HepG2 (cell line): ENCODE results near the gene PAPOLB. TPM values are rescaled to one million over a fixed set of nuclear protein-coding genes. Genes with fewer than 3 reads are reported as not detected.

Experiments
- ATAC-seq: fragments of 200-7000 bp; cut with Tn5 transposase; 3 replicates; pipeline ENCODE4 v1.9.1; 2020; ENCODE audit warnings: mild to moderate bottlenecking, moderate library complexity
- BruUV-seq: library from RNA; stranded (reverse); fragments of 400-500 nt; replicated peaks from 2 replicates; lab custom pipeline; 2021; lab: Mats Ljungman, UMichigan
- CTCF ChIA-PET: fragments of 300-600 bp; formaldehyde crosslinking; extraction: SDS; loops from one replicate; lab custom pipeline; 2021; ENCODE audit warnings: low total read pairs, inconsistent platforms, low intra/inter-chr PET ratio; lab: Yijun Ruan, JAX
- POLR2A ChIA-PET: fragments of 350-600 bp; sonication (Branson Sonifier 250); formaldehyde crosslinking; loops from one replicate; lab custom pipeline; 2020; ENCODE audit warnings: antibody characterized with exemption, inconsistent platforms; lab: Yijun Ruan, JAX
- DNase-seq: peaks from one replicate; pipeline ENCODE4 v3.0.0-alpha.2; 2015; ENCODE audit warnings: low spot score
- FAIRE-seq: peaks from 3 replicates; lab custom pipeline; 2011; peaks lifted over from hg19 to GRCh38; lab: Jason Lieb, UNC
- H2AFZ ChIP-seq: one replicate; pipeline ENCODE4 v1.6.1; 2011; ENCODE audit warnings: low read length, inconsistent platforms
- H3K27ac ChIP-seq: fragments of 300-600 bp; 3 replicates; pipeline ENCODE4 v1.8.0; 2011; ENCODE audit warnings: mixed run types, mild to moderate bottlenecking, mixed read lengths, low read length, inconsistent platforms; ENCODE audit not compliant: insufficient read depth; ENCODE audit errors: extremely low read length
- H3K27me3 ChIP-seq, 2 experiments: fragments of 200-600 bp in 1 of 2; 2 replicates in 1 of 2; 3 replicates in 1 of 2; pipeline versions ENCODE4 v1.6.0 to v1.8.0; 2011; ENCODE audit warnings: low read length in 2 of 2, mild to moderate bottlenecking in 2 of 2, moderate library complexity in 2 of 2, inconsistent platforms in 1 of 2; ENCODE audit not compliant: insufficient read depth in 2 of 2, control insufficient read depth in 1 of 2
- H3K36me3 ChIP-seq, 2 experiments: fragments of 200-600 bp in 1 of 2; replicated peaks in 1 of 2; 2 replicates in 1 of 2; 3 replicates in 1 of 2; pipeline versions ENCODE4 v1.5.1 to v1.8.0; 2011; ENCODE audit warnings: low read length in 2 of 2, inconsistent platforms in 1 of 2; ENCODE audit not compliant: insufficient read depth in 2 of 2, control insufficient read depth in 1 of 2
- H3K4me1 ChIP-seq: 2 replicates; pipeline ENCODE4 v1.5.1; 2012; ENCODE audit warnings: low read length, inconsistent platforms; ENCODE audit not compliant: insufficient read depth
- H3K4me2 ChIP-seq: 2 replicates; pipeline ENCODE4 v1.6.0; 2011; ENCODE audit warnings: low read depth, low read length, inconsistent platforms
- H3K4me3 ChIP-seq, 3 experiments: fragments of 200-600 bp in 1 of 3; sonication (generic), shearing (Covaris generic) in 1 of 3; replicated peaks in 1 of 3; 2 replicates each; pipeline ENCODE4 v1.5.1; 2011 to 2016; ENCODE audit warnings: low read length in 3 of 3, inconsistent platforms in 2 of 3, low read depth in 2 of 3, mild to moderate bottlenecking in 2 of 3, control low read depth in 1 of 3, mixed read lengths in 1 of 3; ENCODE audit not compliant: insufficient read depth in 1 of 3
- H3K79me2 ChIP-seq: one replicate; pipeline ENCODE4 v1.6.1; 2011; ENCODE audit warnings: low read length, inconsistent platforms; ENCODE audit not compliant: insufficient read depth
- H3K9ac ChIP-seq: 2 replicates; pipeline ENCODE4 v1.6.0; 2011; ENCODE audit warnings: mild to moderate bottlenecking, low read depth, low read length, inconsistent platforms; ENCODE audit not compliant: insufficient read depth
- H3K9me3 ChIP-seq: 2 replicates; pipeline ENCODE4 v1.5.1; 2012; ENCODE audit warnings: mild to moderate bottlenecking, low read length
- H4K20me1 ChIP-seq: 2 replicates; pipeline ENCODE4 v1.6.0; 2011; ENCODE audit warnings: inconsistent platforms, mild to moderate bottlenecking, low read length, moderate library complexity; ENCODE audit not compliant: insufficient read depth
- CCDC6 ChIP-seq: sonication (generic); formaldehyde crosslinking; IDR thresholded peaks from 2 replicates; pipeline ENCODE4 v1.8.1; 2022; ENCODE audit warnings: mild to moderate bottlenecking, missing genetic modification reagents, moderate library complexity
- DZIP1 ChIP-seq: sonication (generic); formaldehyde crosslinking; IDR thresholded peaks from 2 replicates; pipeline ENCODE4 v1.5.0; 2020; ENCODE audit warnings: mild to moderate bottlenecking, missing genetic modification reagents
- MED8 ChIP-seq: sonication (generic); formaldehyde crosslinking; IDR thresholded peaks from 2 replicates; pipeline ENCODE4 v1.8.1; 2023; ENCODE audit warnings: mild to moderate bottlenecking, missing genetic modification reagents; ENCODE audit not compliant: insufficient replicate concordance
- PITX1 ChIP-seq: sonication (generic); formaldehyde crosslinking; IDR thresholded peaks from 2 replicates; pipeline ENCODE4 v1.5.1; 2020; ENCODE audit warnings: mild to moderate bottlenecking, missing genetic modification reagents
- SIN3A ChIP-seq: IDR thresholded peaks from 2 replicates; pipeline ENCODE4 v1.6.1; 2011; ENCODE audit warnings: low read depth, mild to moderate bottlenecking, control low read depth, low read length, borderline replicate concordance
- THYN1 ChIP-seq: sonication (generic); formaldehyde crosslinking; IDR thresholded peaks from 2 replicates; pipeline ENCODE4 v1.8.1; 2023; ENCODE audit warnings: low read depth, mild to moderate bottlenecking, moderate library complexity, missing genetic modification reagents, borderline replicate concordance
- YEATS4 ChIP-seq: sonication (generic); formaldehyde crosslinking; IDR thresholded peaks from 2 replicates; pipeline ENCODE4 v1.4.0; 2020; ENCODE audit warnings: missing genetic modification reagents, borderline replicate concordance
- ZBTB25 ChIP-seq: IDR thresholded peaks from 2 replicates; pipeline ENCODE4 v1.6.1; 2018; ENCODE audit warnings: missing genetic modification reagents
- ZNF589 ChIP-seq: sonication (generic); formaldehyde crosslinking; conservative IDR thresholded peaks from 2 replicates; pipeline ENCODE4 v1.8.0; 2022; ENCODE audit warnings: mild to moderate bottlenecking, moderate library complexity, missing genetic modification reagents
- ZNF709 ChIP-seq: sonication (generic); formaldehyde crosslinking; IDR thresholded peaks from 2 replicates; pipeline ENCODE4 v1.5.0; 2020; ENCODE audit warnings: mild to moderate bottlenecking, missing genetic modification reagents
- WGBS: methylation state at CpG from one replicate; pipeline ENCODE4 v1.1.6; 2017; ENCODE audit warnings: low lambda C conversion rate; 5-methylcytosine and 5-hydroxymethylcytosine counted together
- in situ Hi-C: cut with HindIII; loops from 2 replicates; pipeline ENCODE4 v1.10.0; 2017; ENCODE audit warnings: low pct_unique_long_range_greater_than_20kb; ENCODE audit not compliant: extremely low pct_ligation_motif_present
- intact Hi-C: fragments of 100-400 bp; cut with micrococcal nuclease; formaldehyde crosslinking; loops from one replicate; pipeline ENCODE4 v1.10.0; 2022; ENCODE audit not compliant: unreplicated experiment
- polyA plus RNA-seq, 8 experiments: library from polyadenylated mRNA; depleted of rRNA in 3 of 8; stranded (reverse) in 7 of 8; unstranded in 1 of 8; fragments of >200 nt; fragmentation: Illumina TruSeq in 4 of 8; extraction: Trizol in 4 of 8; gene quantifications; 2 replicates each; pipeline versions ENCODE4 v1.2.1 to v1.2.3, GENCODE V29; 2011 to 2016; ENCODE audit warnings: low read depth in 4 of 8, missing spikeins in 1 of 8, mixed read lengths in 1 of 8; ENCODE audit not compliant: insufficient read depth in 1 of 8
- total RNA-seq, 5 experiments: library from RNA; depleted of rRNA; stranded (reverse); fragments of >200 nt; fragmentation: Illumina TruSeq; extraction: Trizol; gene quantifications; 2 replicates each; pipeline ENCODE4 v1.2.3, GENCODE V29; 2016; ENCODE audit warnings: low read depth in 1 of 5
- TF ChIP-seq, protein P1 (sequence below): sonication (generic); formaldehyde crosslinking; IDR thresholded peaks from 2 replicates; pipeline ENCODE4 v1.5.1; 2020; ENCODE audit warnings: mild to moderate bottlenecking, missing genetic modification reagents, moderate library complexity

Gene PAPOLB
- total and polyA plus RNA-seq, 2 of the 13 experiments (the other 11 are each of a cell fraction or from before 2014, with no cell fraction given), result not detected

DNA sequence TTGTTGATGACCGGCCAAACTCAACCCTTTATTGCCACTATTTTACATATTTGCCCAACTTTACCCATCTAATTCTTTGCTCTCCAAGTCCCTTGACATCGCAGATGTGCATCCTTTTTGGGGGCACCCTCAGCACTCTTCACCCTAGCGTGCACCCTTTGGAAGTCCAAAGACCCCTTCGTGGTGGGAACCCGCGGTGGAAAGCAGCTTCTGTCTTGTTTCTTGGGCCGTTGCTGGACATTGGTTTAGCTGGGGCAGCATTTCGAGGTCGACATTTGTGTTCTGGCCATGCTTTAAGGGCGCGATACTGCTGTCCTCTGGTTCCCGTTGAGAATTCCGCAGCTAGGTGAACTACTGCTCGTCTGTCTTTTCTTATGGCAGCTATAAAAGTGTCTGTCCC is 326 bp upstream of the PAPOLB start:
- H3K27ac ChIP-seq, result no peak overlapping the region
- BruUV-seq, result no TSS peak
- in situ Hi-C loops, result no loop called here

GRCh38 chr7:4861227-4861626 is 603 bp downstream of the PAPOLB start:
- Histone ChIP-seq H3K4me1 (peaks cover 12% of the 10 kb centered on the region), H3K79me2 (no peaks in the 10 kb centered on the region), H3K27ac (no peak overlapping the region), H3K4me2 (no peak overlapping the region), H3K36me3 (no peaks in the 10 kb centered on the region), H3K9ac (no peak overlapping the region), H3K4me3 (no peak overlapping the region), H4K20me1 (no peaks in the 10 kb centered on the region), H3K27me3 (peaks cover 0 to 28% of the 10 kb centered on the region in 2 experiments; a peak in 3 of 5 replicates), H2AFZ (no peak overlapping the region), H3K9me3 (no peaks in the 10 kb centered on the region)
- CTCF ChIA-PET, result no interaction called here
- DNase-seq (no peak), ATAC-seq (no peak), FAIRE-seq (no peak)
- POLR2A ChIA-PET, result no interaction called here
- BruUV-seq, result no TSS peak
- WGBS, result 70% methylated on average over 11 of the region's 11 CpGs
- in situ Hi-C loops, result no loop called here
- intact Hi-C loops, result no loop called here
- TF ChIP-seq DZIP1 (CRISPR knock-in tag), result no peak
- TF ChIP-seq, protein P1, sequence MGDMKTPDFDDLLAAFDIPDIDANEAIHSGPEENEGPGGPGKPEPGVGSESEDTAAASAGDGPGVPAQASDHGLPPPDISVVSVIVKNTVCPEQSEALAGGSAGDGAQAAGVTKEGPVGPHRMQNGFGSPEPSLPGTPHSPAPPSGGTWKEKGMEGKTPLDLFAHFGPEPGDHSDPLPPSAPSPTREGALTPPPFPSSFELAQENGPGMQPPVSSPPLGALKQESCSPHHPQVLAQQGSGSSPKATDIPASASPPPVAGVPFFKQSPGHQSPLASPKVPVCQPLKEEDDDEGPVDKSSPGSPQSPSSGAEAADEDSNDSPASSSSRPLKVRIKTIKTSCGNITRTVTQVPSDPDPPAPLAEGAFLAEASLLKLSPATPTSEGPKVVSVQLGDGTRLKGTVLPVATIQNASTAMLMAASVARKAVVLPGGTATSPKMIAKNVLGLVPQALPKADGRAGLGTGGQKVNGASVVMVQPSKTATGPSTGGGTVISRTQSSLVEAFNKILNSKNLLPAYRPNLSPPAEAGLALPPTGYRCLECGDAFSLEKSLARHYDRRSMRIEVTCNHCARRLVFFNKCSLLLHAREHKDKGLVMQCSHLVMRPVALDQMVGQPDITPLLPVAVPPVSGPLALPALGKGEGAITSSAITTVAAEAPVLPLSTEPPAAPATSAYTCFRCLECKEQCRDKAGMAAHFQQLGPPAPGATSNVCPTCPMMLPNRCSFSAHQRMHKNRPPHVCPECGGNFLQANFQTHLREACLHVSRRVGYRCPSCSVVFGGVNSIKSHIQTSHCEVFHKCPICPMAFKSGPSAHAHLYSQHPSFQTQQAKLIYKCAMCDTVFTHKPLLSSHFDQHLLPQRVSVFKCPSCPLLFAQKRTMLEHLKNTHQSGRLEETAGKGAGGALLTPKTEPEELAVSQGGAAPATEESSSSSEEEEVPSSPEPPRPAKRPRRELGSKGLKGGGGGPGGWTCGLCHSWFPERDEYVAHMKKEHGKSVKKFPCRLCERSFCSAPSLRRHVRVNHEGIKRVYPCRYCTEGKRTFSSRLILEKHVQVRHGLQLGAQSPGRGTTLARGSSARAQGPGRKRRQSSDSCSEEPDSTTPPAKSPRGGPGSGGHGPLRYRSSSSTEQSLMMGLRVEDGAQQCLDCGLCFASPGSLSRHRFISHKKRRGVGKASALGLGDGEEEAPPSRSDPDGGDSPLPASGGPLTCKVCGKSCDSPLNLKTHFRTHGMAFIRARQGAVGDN (CRISPR knock-in tag), result no peak
- no peak for TF ChIP-seq ZBTB25 (CRISPR knock-in tag)
- TF ChIP-seq PITX1 (CRISPR knock-in tag), result no peak
- TF ChIP-seq THYN1 (CRISPR knock-in tag), result no peak
- TF ChIP-seq CCDC6 (CRISPR knock-in tag), result no peak
- TF ChIP-seq ZNF709 (CRISPR knock-in tag), result no peak
- no peak for TF ChIP-seq YEATS4 (CRISPR knock-in tag)
- TF ChIP-seq SIN3A, result no peak
- TF ChIP-seq ZNF589 (CRISPR knock-in tag), result no peak

More for the DNA sequence above, 326 bp upstream of the PAPOLB start:
- H3K9me3 ChIP-seq, result no peaks in the 10 kb centered on the region
- H3K27me3 ChIP-seq, result peaks cover 0 to 28% of the 10 kb centered on the region in 2 experiments; a peak in 3 of 5 replicates
- TF ChIP-seq MED8 (CRISPR knock-in tag), result no peak
- TF ChIP-seq, all 625 proteins: peak for 0
- ATAC-seq (no peak), FAIRE-seq (no peak), DNase-seq (no peak)
- WGBS, result 43% methylated on average over 13 of the region's 14 CpGs
- CTCF ChIA-PET, result no interaction called here
- Histone ChIP-seq H3K36me3 (no peaks in the 10 kb centered on the region), H3K79me2 (no peaks in the 10 kb centered on the region), H3K9ac (no peak overlapping the region), H2AFZ (no peak overlapping the region), H3K4me2 (no peak overlapping the region), H3K4me3 (no peak overlapping the region), H4K20me1 (no peaks in the 10 kb centered on the region), H3K4me1 (peaks cover 12% of the 10 kb centered on the region)
- POLR2A ChIA-PET, result no interaction called here
- intact Hi-C loops, result no loop called here
